ENCODE measurements around the gene CCDC15. TPM values are rescaled to one million over a fixed set of nuclear protein-coding genes. Genes with fewer than 3 reads are reported as not detected.

The CCDC15 gene
- total RNA-seq, 4 donors from 2014 or later, result 0.10 to 0.16 TPM; not detected in 2

GRCh38 chr11:125001079-125001778 lies 47.2 kb downstream of the CCDC15 start:
- TF ChIP-seq, protein P1, sequence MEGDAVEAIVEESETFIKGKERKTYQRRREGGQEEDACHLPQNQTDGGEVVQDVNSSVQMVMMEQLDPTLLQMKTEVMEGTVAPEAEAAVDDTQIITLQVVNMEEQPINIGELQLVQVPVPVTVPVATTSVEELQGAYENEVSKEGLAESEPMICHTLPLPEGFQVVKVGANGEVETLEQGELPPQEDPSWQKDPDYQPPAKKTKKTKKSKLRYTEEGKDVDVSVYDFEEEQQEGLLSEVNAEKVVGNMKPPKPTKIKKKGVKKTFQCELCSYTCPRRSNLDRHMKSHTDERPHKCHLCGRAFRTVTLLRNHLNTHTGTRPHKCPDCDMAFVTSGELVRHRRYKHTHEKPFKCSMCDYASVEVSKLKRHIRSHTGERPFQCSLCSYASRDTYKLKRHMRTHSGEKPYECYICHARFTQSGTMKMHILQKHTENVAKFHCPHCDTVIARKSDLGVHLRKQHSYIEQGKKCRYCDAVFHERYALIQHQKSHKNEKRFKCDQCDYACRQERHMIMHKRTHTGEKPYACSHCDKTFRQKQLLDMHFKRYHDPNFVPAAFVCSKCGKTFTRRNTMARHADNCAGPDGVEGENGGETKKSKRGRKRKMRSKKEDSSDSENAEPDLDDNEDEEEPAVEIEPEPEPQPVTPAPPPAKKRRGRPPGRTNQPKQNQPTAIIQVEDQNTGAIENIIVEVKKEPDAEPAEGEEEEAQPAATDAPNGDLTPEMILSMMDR (IDR thresholded peaks at IDR 0.05 in 4 of 5, conservative IDR thresholded peaks at IDR 0.05 in 1 of 5), result no peak
- TF ChIP-seq POLR2A (IDR thresholded peaks at IDR 0.05), result no peak
- Histone ChIP-seq H3K9me3 (no peaks in the 10 kb centered on the region), H3K36me3 (no peaks in the 10 kb centered on the region), H3K27ac (no peak overlapping the region), H3K4me3 (no peak overlapping the region), H3K27me3 (no peaks in the 10 kb centered on the region), H3K4me1 (no peaks in the 10 kb centered on the region)
- ATAC-seq, result no peak
- intact Hi-C loops (cut with DNase I; ENCODE audit: low total_unique reads), result no loop called here
- DNase-seq, result no peak
- in situ Hi-C loops (cut with MboI; ENCODE audit: low sequenced_read_pairs in 4 of 4), result no loop called here

DNA sequence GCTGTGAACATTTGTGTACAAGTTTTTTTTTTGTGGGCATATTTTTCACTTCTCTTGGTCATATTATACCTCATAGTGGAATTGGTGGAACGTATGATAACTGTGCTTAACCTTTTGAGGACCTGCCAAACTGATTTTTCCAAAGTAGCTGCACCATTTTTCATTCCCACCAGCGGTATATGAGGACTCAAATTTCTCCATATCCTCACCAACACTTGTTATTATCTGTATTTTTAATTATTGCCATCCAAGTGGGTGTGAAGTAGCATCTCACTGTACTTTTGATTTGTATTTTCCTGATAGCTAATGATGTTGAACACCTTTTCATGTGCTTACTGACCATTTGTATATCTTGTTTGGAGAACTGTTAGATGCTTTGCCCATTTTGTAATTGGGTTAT lies 47.8 kb downstream of the CCDC15 start:
- in situ Hi-C loops (cut with MboI; ENCODE audit: low sequenced_read_pairs in 4 of 4), result no loop called here

GRCh38 chr11:125005491-125005890 lies 51.5 kb downstream of the CCDC15 start:
- Histone ChIP-seq H3K4me3 (no peak overlapping the region), H3K27ac (no peak overlapping the region), H3K27me3 (no peaks in the 10 kb centered on the region), H3K9me3 (no peaks in the 10 kb centered on the region), H3K36me3 (no peaks in the 10 kb centered on the region), H3K4me1 (no peaks in the 10 kb centered on the region)
- ATAC-seq, result no peak
- in situ Hi-C loops (cut with MboI; ENCODE audit: low sequenced_read_pairs in 4 of 4), result no loop called here
- intact Hi-C loops (cut with DNase I; ENCODE audit: low total_unique reads), result no loop called here
- DNase-seq, result no peak
- TF ChIP-seq POLR2A (IDR thresholded peaks at IDR 0.05), result no peak
- TF ChIP-seq, protein P1 (IDR thresholded peaks at IDR 0.05 in 4 of 5, conservative IDR thresholded peaks at IDR 0.05 in 1 of 5), result no peak

More for the DNA sequence above, 47.8 kb downstream of the CCDC15 start:
- H3K4me1 ChIP-seq, result no peaks in the 10 kb centered on the region
- ATAC-seq (no peak), DNase-seq (no peak)
- no peak for TF ChIP-seq POLR2A (IDR thresholded peaks at IDR 0.05)
- TF ChIP-seq, protein P1 (IDR thresholded peaks at IDR 0.05 in 4 of 5, conservative IDR thresholded peaks at IDR 0.05 in 1 of 5), result no peak
- no peaks in the 10 kb centered on the region for H3K36me3 ChIP-seq
- no peaks in the 10 kb centered on the region for H3K27me3 ChIP-seq
- intact Hi-C loops (cut with DNase I; ENCODE audit: low total_unique reads), result no loop called here
- H3K9me3 ChIP-seq, result no peaks in the 10 kb centered on the region
- H3K4me3 ChIP-seq, result no peak overlapping the region
- H3K27ac ChIP-seq, result no peak overlapping the region

DNA sequence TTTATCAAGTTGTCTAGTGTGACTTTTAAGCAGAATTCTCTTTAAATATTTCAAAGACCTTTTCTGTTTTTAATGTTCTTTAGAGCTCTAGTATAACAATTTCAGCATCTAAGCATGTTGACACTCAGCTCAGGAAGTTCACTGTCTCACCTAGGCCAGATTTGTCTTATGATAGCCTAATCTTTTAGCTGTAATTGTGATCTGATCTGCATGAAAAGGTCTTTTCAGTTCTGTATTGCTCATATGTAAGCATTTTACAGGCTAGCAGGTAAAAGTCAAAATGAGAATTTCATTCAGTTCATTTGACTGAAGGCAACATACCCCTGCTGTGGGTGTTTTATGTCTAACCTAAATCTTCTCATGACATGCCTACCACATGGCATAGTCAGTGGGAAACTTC lies 62.4 kb downstream of the CCDC15 start:
- intact Hi-C loops (cut with DNase I; ENCODE audit: low total_unique reads), result no loop called here
- in situ Hi-C loops (cut with MboI; ENCODE audit: low sequenced_read_pairs in 4 of 4), result no loop called here
- Histone ChIP-seq H3K4me3 (no peak overlapping the region), H3K9me3 (no peaks in the 10 kb centered on the region), H3K27me3 (no peaks in the 10 kb centered on the region), H3K27ac (no peak overlapping the region), H3K4me1 (no peaks in the 10 kb centered on the region), H3K36me3 (no peaks in the 10 kb centered on the region)
- TF ChIP-seq POLR2A (IDR thresholded peaks at IDR 0.05), result no peak
- TF ChIP-seq, protein P1 (IDR thresholded peaks at IDR 0.05 in 4 of 5, conservative IDR thresholded peaks at IDR 0.05 in 1 of 5), result no peak
- DNase-seq (no peak), ATAC-seq (no peak)

DNA sequence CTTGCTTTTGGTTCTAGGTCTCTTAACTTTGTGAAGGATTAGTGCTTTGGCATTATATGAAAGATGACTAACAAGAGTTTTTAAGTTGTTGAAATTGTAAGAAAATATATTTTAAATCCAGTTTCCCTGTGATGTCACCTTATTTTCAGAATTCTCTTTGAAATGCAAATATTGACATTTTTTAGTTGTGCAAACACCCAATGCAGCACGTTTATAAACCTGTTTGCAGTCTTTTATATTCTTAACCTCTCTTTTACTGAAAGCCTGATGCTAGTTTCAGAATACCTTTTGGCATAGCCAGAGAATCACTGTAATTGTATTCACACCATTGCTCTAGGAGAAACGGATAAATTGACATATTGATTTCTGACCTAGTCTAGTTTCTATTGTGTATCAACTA lies 66.3 kb downstream of the CCDC15 start:
- DNase-seq (no peak), ATAC-seq (no peak)
- in situ Hi-C loops (cut with MboI; ENCODE audit: low sequenced_read_pairs in 4 of 4), result no loop called here
- Histone ChIP-seq H3K36me3 (no peaks in the 10 kb centered on the region), H3K27me3 (no peaks in the 10 kb centered on the region), H3K27ac (no peak overlapping the region), H3K4me3 (no peak overlapping the region), H3K9me3 (no peaks in the 10 kb centered on the region), H3K4me1 (no peaks in the 10 kb centered on the region)
- intact Hi-C loops (cut with DNase I; ENCODE audit: low total_unique reads), result no loop called here
- no peak for TF ChIP-seq POLR2A (IDR thresholded peaks at IDR 0.05)
- TF ChIP-seq, protein P1 (IDR thresholded peaks at IDR 0.05 in 4 of 5, conservative IDR thresholded peaks at IDR 0.05 in 1 of 5), result no peak
